Activated gamma-delta T cell treated with anti-CD3 and anti-CD28 coated beads, Interleukin-2, amount 50 U/mL, for 16 hours (primary cell): ENCODE results near the gene SLC45A2.

ENCODE experiments used
- DNase-seq: peaks from one replicate; pipeline ENCODE4 v3.0.0-alpha.2; 2020; ENCODE audit warnings: low read depth

The SLC45A2 gene

DNA sequence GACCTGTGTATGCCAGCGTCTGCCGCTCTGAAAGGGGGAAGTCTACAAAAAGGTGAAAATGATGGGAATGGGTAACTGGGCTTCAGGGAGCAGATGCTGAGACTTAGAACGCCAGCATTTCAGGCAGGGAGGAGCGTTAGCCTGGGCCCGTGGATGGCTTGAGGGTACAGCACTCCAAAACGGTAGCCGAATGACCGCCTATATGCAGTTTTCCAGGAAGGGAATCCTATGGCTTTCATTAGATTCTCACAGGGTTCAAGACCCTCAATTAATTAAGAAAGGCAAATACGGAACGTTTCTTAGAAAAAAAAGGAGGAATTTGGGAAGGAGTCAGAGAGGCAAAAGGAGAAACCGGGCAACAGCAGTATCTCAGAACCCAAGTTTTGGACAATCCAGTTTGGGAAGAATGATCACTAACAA is 22.7 kb upstream of the SLC45A2 start:
- DNase-seq, result no peak

DNA sequence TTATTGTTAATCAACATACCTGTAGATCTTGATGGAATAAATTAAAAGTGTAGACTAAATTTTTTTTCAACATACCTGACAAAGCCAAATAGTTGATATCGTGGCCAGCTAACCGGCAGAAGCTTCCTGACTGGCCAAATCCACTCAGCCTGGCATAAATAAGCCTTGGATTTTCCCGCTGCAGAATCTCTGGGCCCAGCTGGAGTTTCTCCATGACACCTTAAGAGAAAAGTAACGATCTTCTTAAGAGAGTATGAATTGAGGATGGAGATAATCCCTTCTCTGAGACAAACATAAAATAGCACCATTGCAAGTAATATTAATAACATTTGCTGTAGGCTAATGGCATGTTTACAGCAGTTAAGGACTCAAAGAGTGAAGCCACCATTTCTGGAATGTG is 21.2 kb upstream of the SLC45A2 start:
- no peak for DNase-seq

DNA sequence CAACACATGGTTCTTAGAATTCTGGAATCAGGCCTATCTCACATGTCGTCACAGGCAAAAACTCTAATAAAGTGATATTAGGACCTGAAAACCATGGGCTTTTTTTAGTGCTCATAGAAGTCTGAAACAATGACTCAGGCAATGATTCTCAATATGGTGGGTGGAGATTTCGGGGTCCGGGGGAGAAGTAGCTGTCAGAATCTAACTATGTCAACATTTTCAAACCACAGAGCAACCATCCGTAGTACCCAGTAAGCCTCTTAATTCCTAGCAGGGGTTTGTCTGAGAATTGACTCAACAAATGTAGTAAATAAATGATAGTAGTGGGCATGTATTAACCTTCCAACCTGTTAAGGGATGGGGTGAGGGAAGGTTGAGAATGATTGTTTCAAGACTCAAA is 20.7 kb upstream of the SLC45A2 start:
- no peak for DNase-seq

DNA sequence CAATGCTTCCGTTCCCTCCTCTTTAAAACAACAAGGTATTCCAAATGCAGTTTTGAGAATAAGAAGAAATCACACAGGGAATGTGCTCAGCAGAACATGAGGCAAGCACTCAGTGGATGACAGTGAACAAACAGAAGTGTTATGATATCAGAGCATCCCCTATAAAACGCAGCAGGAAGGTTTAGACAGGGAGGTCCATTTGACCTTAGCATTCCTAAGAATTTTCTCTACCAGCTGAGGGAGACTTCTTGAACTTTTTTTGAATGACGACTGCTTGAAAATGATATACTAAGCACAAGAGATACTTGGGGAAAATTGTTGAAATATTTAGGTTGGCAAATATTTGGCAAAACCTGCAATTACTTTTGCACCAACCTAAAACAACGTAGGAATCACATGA is 19.4 kb upstream of the SLC45A2 start:
- no peak for DNase-seq

DNA sequence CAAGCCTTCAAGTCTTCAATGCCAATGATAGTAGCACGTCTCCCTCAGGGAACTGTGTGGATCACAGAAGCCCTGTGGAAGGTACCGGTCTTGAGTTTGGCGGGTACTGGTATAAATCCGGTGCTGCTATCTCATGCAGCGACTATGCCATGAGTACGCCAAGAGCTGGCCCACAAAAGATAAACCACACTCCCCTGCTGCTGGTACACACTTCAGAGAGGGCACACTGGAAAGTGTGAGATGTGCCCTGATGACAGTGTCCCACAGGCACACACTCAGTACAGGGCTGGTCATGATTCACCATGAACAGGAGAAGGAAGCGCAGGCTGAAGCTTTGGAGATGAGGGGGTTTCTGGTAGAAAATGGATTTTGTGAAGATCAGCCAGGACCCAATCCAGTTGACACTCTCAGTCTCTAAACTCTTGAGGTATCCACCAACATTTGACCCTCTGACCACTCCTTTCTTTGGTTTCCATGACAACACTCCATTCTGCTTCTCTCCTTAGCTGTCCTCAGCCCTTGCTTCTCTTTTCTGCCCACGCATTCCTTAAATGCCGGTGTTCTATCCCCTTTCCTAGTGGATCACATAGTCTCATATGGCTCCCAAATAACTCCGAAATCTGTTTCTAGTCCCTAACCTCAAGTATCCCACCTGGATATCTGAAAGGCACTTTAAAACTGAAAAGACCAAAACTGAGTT is 18.3 kb upstream of the SLC45A2 start:
- no peak for DNase-seq

DNA sequence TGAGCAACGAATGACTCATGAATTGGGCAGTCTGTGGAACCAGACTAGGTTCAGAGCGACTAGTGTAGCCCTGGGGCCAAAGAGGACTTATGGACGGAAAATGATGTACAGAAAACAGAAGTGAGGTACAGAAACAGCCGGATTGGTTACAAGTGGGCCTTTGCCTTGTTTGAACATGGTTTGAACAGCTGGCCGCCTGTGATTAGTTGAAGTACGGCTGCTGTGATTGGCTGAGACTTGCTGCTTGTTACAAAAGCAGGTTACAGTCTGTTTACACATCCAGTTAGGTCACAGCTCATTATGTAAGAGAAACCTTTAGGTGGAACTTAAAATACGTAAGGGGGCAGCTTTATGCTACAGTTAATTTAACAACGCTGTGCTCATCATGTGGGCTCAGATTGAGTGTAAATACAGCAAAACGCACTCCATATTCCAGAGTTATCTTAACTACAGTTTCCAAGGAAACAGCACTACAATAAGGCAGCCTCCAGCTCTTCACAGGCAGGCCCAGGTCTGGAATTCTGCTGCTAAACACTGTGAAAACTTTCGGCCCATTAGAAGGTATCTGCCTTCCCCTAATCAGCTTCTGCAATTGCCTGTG is 16.8 kb upstream of the SLC45A2 start:
- DNase-seq, result no peak

DNA sequence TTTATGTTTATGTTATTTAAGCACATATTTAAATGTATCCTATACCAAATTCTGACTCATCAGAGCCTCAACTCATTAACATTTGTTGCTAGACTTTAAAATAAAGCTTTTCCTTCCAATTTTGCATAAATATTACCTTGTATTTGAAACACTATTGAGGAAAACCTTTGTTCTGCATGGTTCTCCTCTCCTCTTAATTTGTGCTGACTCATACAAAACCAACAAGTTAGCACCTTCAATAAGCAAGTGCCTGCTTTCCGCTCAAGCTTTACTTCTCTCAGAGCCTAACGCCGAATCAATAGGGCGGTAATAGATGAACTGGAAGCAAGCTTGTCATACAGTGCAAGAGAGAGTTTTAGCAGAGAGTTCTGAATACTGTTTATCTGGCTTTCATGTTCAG is 15.5 kb upstream of the SLC45A2 start:
- DNase-seq, result no peak

DNA sequence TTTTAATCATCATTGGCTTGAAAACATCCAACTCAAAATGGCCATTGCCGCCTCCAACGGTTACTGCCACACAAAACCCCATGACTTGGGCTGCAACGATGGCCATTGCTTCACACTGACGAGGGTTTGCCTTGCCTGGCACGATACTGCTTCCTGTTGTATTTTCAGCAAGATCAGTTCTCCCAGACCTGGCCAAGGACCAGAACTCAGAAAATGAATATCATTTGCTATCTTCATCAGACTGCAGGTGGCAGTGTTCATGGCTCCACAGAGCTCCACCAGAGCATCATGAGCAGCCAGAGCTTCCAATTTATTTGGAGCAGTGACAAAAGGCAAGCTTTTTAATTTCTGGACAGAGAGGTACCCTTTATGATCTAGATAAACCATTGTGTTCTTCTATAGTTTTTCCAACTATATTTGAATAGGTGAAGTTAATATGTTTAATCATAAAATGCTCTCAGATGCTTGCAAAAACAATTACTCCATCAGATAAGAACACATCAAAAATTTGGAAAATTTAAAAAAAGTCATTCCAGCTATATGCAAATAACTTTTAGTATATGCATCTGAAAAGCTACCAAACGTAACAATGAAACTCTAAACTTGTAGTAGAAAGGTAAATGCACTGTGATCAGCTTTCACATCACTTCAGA is 13.0 kb upstream of the SLC45A2 start:
- DNase-seq, result no peak

DNA sequence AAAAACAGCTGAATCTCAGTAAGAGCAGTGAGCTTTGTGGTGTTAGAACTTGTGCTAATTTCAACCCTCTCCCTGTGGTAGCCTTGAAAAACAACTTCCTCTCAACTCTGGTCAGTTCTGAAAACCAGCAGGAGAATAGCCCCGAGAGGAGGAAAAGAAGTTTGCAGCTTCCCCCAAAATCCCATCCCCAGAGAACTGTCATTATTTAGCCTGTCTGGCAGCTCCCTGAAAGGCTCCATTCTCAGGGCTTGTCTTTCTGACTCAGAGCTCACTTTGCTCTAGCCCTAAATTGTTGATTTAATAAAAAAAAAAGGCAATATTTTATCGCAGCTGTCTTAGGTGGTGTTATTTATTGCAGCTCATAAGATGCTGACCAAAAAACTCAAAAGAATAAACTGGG is 11.4 kb upstream of the SLC45A2 start:
- no peak for DNase-seq

DNA sequence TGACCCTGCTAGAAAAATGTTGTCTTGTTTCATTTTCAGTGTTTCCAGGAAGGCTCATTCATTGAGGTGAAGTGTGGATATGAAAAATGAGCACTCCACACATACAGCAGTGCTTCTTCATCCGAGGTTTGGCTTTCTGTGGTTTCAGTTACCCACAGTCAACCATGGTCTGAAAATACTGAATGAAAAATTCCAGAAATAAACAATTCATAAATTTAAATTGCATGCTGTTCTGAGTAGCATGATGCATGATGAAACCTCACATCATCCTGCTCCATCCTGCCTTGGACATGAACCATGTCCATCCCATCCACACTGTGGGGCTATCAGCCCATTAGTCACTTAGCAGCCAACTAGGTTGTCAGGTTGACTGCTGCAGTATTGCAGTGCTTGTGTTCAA is 10.4 kb upstream of the SLC45A2 start:
- no peak for DNase-seq

DNA sequence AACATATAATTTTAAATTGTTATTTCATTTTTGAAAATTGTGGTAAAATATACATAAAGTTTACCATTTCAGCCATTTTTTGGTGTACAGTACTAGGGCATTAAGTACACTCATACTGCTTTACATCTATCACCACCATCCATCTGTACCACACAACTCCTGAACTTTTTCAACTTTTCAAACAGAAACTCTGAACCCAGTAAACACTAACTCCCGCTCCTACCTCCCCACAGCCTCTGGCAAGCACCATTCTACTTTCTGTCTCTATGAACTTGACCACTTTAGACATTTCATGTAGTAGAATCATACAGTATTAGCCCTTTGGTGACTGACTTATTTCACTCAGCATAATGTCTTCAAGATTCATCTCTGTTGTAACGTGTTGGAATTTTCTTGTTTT is 8.4 kb upstream of the SLC45A2 start:
- DNase-seq, result no peak

DNA sequence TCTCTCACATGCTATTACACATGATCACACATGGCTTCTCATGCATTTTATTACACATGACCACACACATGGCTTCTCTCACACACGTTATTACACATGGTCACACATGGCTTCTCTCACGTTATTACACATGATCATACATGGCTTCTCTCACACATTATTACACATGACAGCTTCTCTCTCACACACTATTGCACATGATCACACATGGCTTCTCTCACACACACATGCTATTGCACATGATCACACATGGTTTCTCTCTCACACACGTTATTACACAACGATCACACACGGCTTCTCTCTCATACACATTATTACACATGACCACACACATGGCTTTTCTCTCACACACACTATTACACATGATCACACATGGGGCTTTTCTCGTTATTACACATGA is 954 bp upstream of the SLC45A2 start:
- DNase-seq, result no peak

DNA sequence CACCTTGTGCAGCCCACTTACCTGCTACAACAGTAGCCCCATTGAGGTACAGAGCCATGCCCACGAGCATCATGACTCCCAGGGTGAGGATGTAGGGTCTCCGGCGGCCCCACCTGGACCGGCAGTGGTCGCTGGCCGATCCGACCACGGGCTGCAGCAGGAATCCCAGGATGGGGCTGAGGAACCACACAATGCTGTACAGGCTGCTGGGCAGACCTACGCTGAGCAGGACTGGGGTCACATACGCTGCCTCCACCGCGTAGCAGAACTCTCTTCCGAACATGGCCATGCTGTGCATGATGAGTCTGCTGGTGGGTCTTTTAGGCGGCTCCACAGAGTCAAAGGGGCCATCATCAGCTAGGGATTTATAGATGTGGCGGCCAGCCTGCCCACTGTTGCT is 315 bp downstream of the SLC45A2 start:
- no peak for DNase-seq

DNA sequence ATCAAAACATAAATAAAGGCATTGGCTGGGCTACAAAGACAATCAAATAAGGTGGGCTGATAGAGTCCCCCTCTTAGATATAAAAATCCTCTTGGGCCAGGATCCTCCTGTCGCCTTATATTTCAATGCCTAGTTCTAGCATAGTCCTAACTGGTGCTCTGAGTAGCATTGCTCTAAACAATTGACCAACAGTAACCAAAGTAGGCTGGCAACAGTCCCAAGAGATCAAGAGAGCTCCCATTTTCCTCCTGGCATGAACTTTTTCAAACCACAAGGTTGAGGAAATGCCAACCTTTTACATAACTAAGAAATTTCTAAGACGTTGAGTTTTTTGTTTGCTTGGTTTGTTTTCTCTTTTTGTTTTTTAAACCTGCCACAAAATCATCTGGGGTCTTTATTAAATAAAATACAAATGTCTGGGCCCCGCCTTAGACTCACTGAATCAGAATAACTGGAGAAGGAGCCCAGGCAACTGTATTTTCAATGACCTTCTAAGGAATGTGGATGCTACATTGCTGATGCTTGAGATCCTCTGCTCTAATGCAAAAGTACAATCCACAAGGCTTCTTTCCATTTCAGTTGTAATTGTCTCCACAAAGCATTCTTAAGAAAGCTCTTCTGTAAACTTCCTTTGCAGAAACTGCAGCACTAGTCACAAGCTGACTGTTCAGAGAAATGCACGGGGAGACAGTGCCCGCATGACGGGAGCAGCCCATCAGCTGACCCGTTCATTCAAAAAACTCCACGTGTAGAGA is 2.9 kb downstream of the SLC45A2 start:
- no peak for DNase-seq

DNA sequence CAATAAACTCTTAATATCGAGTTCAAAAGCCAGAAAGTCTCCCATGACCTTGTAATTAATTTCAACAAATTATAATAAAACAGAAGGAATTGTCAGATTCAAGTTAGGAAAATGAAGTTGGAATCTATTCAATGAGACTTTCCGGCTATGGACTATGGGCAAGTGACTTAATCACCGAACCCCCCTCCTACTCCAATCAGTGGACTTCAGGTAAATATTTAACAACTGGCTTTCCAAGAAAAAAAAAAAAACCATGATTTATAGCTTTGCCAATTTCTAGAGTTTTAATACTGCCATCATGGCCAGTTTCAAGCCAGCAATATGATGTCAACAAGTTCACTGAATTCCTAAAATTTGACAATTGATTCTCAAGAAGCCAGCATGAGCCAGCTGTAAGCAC is 4.5 kb downstream of the SLC45A2 start:
- DNase-seq, result no peak

DNA sequence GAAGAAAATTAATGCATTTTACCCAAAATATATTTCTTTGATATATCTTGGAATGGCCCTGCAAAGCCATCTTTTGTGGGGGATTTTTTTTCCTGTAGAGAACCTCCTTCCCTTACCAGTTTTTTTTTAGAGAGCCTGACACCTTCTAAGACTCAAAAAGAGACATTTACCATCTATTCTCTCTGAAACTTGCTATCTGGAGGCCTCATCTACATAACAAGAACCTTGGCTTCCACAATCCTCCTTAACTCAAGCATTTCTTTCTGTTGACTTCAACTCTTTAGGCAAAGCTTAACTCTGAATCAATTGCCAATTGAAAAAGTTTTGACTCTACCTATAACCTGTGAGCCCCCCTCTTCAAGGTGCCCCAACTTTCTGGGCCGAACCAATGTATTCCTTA is 6.2 kb downstream of the SLC45A2 start:
- no peak for DNase-seq

DNA sequence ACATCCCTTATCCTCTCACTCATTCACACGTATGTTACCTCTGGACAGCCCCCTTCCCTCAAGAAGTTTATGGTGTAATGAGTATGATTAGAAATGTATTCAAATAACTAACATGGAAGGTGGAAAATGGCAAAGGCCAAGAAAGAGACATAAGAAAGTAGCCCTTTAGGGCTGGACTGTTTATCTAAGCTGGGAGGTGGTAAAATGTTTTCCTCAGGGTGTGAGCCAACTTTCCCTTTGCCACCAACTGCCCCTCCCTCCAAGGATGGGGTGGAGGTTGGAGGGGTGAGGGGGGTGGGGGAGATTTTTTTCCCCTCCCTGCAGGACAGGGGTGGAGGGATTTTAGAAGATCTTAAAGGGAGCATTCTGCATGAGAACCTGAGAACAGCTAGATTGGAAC is 8.2 kb downstream of the SLC45A2 start:
- DNase-seq, result no peak

DNA sequence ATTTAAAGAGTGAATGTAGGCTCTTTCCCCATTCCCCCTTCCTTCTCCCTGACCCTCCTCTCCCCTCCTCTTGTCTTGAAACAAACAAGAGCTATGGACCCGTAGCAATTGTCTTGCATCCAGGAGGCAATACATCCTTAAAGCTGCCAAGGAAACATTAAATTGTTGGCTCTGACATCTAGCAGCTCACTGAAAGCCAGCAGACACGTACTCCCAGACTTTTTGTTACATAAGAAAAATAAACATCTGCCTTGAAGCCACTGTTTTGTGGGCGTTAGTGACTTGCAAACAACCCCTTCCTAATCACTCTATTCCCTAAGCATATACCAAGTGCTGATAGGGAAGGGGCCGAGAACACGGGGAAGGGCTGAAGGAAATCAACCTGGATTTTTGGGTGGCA is 8.6 kb downstream of the SLC45A2 start:
- DNase-seq, result no peak

DNA sequence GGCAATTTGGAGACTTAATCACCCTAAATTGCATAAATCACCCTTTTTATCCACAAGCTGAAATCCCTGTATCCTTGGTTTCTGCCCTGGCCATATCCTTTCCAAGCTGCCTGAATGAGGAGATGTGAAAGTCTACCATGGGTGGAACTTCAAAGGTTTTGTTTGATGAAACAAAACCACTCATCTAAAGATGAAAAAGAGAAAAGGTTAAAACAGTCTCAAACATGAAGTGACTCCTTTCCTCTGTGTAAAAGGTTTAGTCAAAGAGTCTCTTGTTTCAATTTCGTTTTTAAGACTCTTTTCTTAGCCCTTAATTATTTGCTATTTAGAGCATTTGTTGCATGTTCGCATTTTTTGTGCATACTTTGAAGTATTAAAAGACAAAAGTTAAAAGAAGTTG is 11.2 kb downstream of the SLC45A2 start:
- DNase-seq, result no peak

DNA sequence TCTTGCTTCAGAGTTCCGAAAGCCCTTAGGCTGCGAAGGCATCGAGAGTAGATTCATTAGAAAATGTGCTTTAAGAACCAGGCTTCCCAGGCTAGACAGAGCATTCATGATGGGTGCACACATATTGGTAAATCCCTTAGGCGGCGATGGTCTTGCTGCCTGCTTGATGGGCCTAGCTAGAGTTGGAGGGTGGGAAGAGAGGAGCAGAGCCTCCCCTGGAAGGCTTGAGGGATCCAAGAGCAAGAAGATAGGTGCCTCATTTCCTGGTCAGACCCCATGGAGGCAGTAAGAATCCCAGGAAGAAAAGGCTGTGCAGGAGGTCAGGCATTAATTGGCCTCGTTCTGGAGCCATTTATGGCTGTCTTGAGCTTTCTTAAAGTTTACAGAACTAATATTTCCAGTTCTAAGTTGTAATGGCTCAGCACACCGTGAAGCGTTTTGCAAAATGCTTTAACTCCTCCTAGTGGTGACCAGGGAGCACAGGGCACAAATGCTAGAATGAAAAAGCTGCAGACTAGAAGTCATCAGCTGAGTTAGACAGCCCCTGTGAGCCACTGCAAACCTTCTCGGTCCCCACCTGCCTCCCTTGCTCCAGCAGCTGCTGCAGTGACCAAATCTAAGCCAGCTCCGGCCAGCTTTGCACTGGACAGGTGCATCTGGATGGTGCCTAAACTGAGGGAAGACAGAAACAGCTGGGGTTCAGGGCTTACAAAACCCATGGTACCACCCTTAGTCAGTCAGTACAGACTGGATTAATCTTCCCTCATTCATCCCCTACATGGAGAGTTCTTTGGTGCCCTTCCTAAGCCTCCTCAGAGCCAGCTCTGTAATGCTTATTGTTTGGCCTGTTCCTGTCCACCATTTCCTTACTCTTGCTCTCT is 14.7 kb downstream of the SLC45A2 start:
- DNase-seq, result no peak

DNA sequence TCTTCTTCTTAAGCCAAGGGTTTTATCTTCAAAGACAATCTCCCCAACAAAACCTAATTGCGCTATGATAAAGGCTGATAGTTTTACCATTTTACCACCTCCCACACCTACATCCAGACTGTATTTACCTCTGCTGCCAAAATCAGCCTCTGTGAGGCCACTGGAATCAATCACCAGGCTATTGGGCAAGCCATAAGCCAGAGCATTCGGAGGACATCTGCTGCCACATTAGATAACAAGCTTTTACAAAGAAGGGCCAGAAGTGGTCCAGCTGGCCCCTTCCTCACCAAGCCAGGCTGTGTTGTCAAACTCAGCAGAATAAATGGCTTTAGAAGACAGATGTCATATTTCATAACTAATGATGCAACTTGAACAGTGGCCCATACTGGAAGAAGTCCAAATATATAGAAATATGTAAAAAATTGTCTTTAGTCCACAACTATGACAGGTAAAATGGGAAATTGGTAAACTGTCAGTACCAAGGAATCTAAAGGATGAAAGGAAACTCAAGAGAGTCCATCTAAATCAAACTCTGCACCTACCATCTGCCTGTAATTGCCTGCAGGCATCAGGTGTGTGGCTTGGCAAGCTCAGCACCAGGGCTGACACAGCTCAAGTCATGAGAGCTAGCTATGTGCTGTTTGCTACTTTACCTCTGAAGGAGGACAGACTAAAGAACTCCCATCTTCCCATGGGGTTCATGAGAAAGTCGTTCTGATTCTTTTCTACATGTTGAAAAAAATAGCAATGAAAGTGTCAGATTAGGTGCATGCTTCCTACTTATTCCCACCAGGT is 16.1 kb downstream of the SLC45A2 start:
- DNase-seq, result no peak
